ENCODE results near the gene RLBP1. TPM values are rescaled to one million over a fixed set of nuclear protein-coding genes. Genes with fewer than 3 reads are reported as not detected.
A peak's percentile ranks its signal among the peaks of the same experiment; 100 is the strongest.

Gene RLBP1
- total RNA-seq, 6 experiments from 2014 or later: not detected

GRCh38 chr15:89177633-89178306 lies 43.6 kb downstream of the RLBP1 start:
- peak; percentile 70 for DNase-seq
- H3K36me3 Mint-ChIP-seq (ENCODE audit: low read depth): no peaks in the 10 kb centered on the region
- no peaks in the 10 kb centered on the region for H3K27me3 Mint-ChIP-seq (ENCODE audit: insufficient read depth)
- no peak overlapping the region for H3K4me3 Mint-ChIP-seq
- peak overlapping the region; percentile 63 for H3K27ac Mint-ChIP-seq
- H3K9me3 Mint-ChIP-seq: no peaks in the 10 kb centered on the region
- peak; percentile 92 for TF ChIP-seq CTCF (IDR thresholded peaks at IDR 0.05)
- peaks cover 28% of the 10 kb centered on the region for H3K4me1 Mint-ChIP-seq (ENCODE audit: low read depth)

- no peaks in the 10 kb centered on the region for H3K36me3 Mint-ChIP-seq (ENCODE audit: low read depth)
- TF ChIP-seq CTCF (IDR thresholded peaks at IDR 0.05): no peak
- H3K4me1 Mint-ChIP-seq (ENCODE audit: low read depth): peaks cover 28% of the 10 kb centered on the region
- DNase-seq: no peak
- H3K4me3 Mint-ChIP-seq: no peak overlapping the region
- no peak overlapping the region; the same call in 1 of the 2 replicates for H3K27ac Mint-ChIP-seq
- no peaks in the 10 kb centered on the region for H3K9me3 Mint-ChIP-seq
- no peaks in the 10 kb centered on the region for H3K27me3 Mint-ChIP-seq (ENCODE audit: insufficient read depth)
Observed at GRCh38 chr15:89177116-89177515, 44.3 kb downstream of the RLBP1 start.

GRCh38 chr15:89175617-89176191 lies 45.7 kb downstream of the RLBP1 start:
- Mint-ChIP-seq H3K9me3 (no peaks in the 10 kb centered on the region), H3K27ac (no peak overlapping the region), H3K36me3 (ENCODE audit: low read depth) (no peaks in the 10 kb centered on the region), H3K4me1 (ENCODE audit: low read depth) (peaks cover 28% of the 10 kb centered on the region), H3K4me3 (no peak overlapping the region), H3K27me3 (ENCODE audit: insufficient read depth) (no peaks in the 10 kb centered on the region)
- TF ChIP-seq CTCF (IDR thresholded peaks at IDR 0.05): no peak
- DNase-seq: no peak

GRCh38 chr15:89174476-89174875 lies 46.9 kb downstream of the RLBP1 start:
- H3K4me1 Mint-ChIP-seq (ENCODE audit: low read depth): peaks cover 16% of the 10 kb centered on the region
- no peaks in the 10 kb centered on the region for H3K9me3 Mint-ChIP-seq
- no peaks in the 10 kb centered on the region for H3K27me3 Mint-ChIP-seq (ENCODE audit: insufficient read depth)
- H3K36me3 Mint-ChIP-seq (ENCODE audit: low read depth): no peaks in the 10 kb centered on the region
- DNase-seq: no peak
- TF ChIP-seq CTCF (IDR thresholded peaks at IDR 0.05): no peak
- no peak overlapping the region for H3K4me3 Mint-ChIP-seq
- no peak overlapping the region for H3K27ac Mint-ChIP-seq

- Mint-ChIP-seq H3K4me3 (no peak overlapping the region), H3K27ac (no peak overlapping the region), H3K4me1 (ENCODE audit: low read depth) (peaks cover 21% of the 10 kb centered on the region), H3K36me3 (ENCODE audit: low read depth) (no peaks in the 10 kb centered on the region), H3K9me3 (no peaks in the 10 kb centered on the region), H3K27me3 (ENCODE audit: insufficient read depth) (no peaks in the 10 kb centered on the region)
- no peak for DNase-seq
- no peak for TF ChIP-seq CTCF (IDR thresholded peaks at IDR 0.05)
Observed at GRCh38 chr15:89172921-89173320, 48.5 kb downstream of the RLBP1 start.

Measured in HFFc6 (cell line).